ENCODE measurements around the gene CDC42BPA. TPM values are rescaled to one million over a fixed set of nuclear protein-coding genes. Genes with fewer than 3 reads are reported as not detected.

The CDC42BPA gene
- total and polyA plus RNA-seq, 2 of the 8 experiments (the other 6 are each of a cell fraction or from before 2014, with no cell fraction given), result 7.1 to 28.5 TPM

- TF ChIP-seq CHD7 (IDR thresholded peaks at IDR 0.05; ENCODE audit: insufficient replicate concordance, low read length), result no peak
- no peak for TF ChIP-seq USF2 (IDR thresholded peaks at IDR 0.05; ENCODE audit: low read length)
- TF ChIP-seq NRF1 (IDR thresholded peaks at IDR 0.05; ENCODE audit: low read depth, low read length), result no peak
- no peak for TF ChIP-seq ATF3 (IDR thresholded peaks at IDR 0.05; ENCODE audit: insufficient read depth, low read depth, low read length)
- TF ChIP-seq POU5F1 (IDR thresholded peaks at IDR 0.05; ENCODE audit: low read depth, low read length), result no peak
- TF ChIP-seq YY1 (IDR thresholded peaks at IDR 0.05; ENCODE audit: low read depth, low read length), result no peak
- no peak for TF ChIP-seq TCF12 (IDR thresholded peaks at IDR 0.05; ENCODE audit: low read depth, low read length)
- no peak for TF ChIP-seq KDM5A (IDR thresholded peaks at IDR 0.05; ENCODE audit: low read length)
- TF ChIP-seq CHD1 (IDR thresholded peaks at IDR 0.05; ENCODE audit: low read depth, low read length), result no peak
- no peak for TF ChIP-seq TAF1 (IDR thresholded peaks at IDR 0.05; ENCODE audit: low read depth, low read length)
Measured at GRCh38 chr1:226953175-226953800, 365.0 kb downstream of the CDC42BPA start (continued).

Measured in H1 (cell line).